GM23248 (cell line): ENCODE data around the gene RPS16.

Source experiments
- EZH2 ChIP-seq: fragments of 200-600 bp; sonication (generic); IDR thresholded peaks from 2 replicates; pipeline ENCODE4 v1.6.1; 2018; ENCODE audit warnings: antibody characterized with exemption, mild to moderate bottlenecking; ENCODE audit not compliant: insufficient read depth, poor library complexity, severe bottlenecking
- EZH2phosphoT487 ChIP-seq: fragments of 200-600 bp; sonication (generic); IDR thresholded peaks from 2 replicates; pipeline ENCODE4 v1.6.1; 2018; ENCODE audit warnings: antibody characterized with exemption, moderate library complexity, mild to moderate bottlenecking, low read depth; ENCODE audit not compliant: insufficient read depth

DNA sequence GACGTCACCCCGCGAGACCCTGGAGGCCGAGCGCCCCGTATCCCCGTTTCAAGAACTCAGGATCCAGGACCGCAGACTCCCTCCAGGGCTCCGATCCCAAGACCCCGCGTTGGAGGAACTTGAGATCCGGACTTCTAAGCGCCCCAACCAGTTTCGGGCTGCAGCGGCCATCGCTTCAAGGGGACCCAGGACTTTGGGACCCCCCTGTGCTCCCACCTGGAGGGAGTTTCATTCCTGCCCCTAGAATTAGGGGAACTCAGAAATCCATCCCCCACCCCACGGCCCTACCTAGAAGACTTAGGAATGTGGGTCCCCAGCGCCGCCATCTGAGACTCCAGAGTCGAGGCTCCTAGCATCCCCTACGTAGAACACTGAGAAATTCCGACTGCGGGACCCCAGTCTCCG lies 22.9 kb downstream of the RPS16 start:
- TF ChIP-seq EZH2 (no peak), EZH2phosphoT487 (no peak)
